Common myeloid progenitor, CD34-positive (primary cell): ENCODE results near the gene DAPK1.

Source experiments
- CTCF ChIA-PET: fragments of 350-600 bp; sonication (Branson Sonifier 250); formaldehyde crosslinking; loops from one replicate; lab custom pipeline; 2021; ENCODE audit warnings: antibody characterized with exemption; lab: Charles Lee
- POLR2A ChIA-PET: fragments of 350-600 bp; sonication (Branson Sonifier 250); formaldehyde crosslinking; loops from one replicate; lab custom pipeline; 2021; ENCODE audit warnings: antibody characterized with exemption; lab: Charles Lee
- DNase-seq, 3 donors: peaks; one replicate each; pipeline versions ENCODE4 v3.0.0 to v3.0.0-alpha.2; 2013
- H3K27ac ChIP-seq, 2 experiments: 1 replicate in 1 of 2; 2 replicates in 1 of 2; pipeline ENCODE4 v1.7.0; 2013; ENCODE audit warnings: inconsistent platforms in 2 of 2, low read length in 2 of 2, mild to moderate bottlenecking in 2 of 2, low read depth in 1 of 2, moderate library complexity in 1 of 2; ENCODE audit not compliant: severe bottlenecking in 2 of 2, insufficient read depth in 1 of 2, poor library complexity in 1 of 2
- H3K27me3 ChIP-seq, 5 experiments: replicated peaks in 2 of 5; 1 replicate in 3 of 5; 2 replicates in 2 of 5; pipeline versions ENCODE4 v1.6.1 to v1.7.0; 2013; ENCODE audit warnings: low read length in 4 of 5, mild to moderate bottlenecking in 2 of 5, moderate library complexity in 2 of 5, inconsistent platforms in 1 of 5; ENCODE audit not compliant: insufficient read depth in 5 of 5, control insufficient read depth in 4 of 5
- H3K36me3 ChIP-seq, 4 experiments: 1 replicate in 2 of 4; 2 replicates in 2 of 4; pipeline versions ENCODE4 v1.6.1 to v1.7.0; 2013; ENCODE audit warnings: low read length in 3 of 4, control low read depth in 1 of 4, mild to moderate bottlenecking in 1 of 4; ENCODE audit not compliant: control insufficient read depth in 4 of 4, insufficient read depth in 4 of 4
- H3K4me1 ChIP-seq, 4 experiments: 1 replicate in 3 of 4; 2 replicates in 1 of 4; pipeline versions ENCODE4 v1.6.1 to v1.7.1; 2013; ENCODE audit warnings: low read length in 3 of 4, mild to moderate bottlenecking in 3 of 4, control low read depth in 1 of 4, inconsistent platforms in 1 of 4, moderate library complexity in 1 of 4; ENCODE audit not compliant: control insufficient read depth in 4 of 4, insufficient read depth in 4 of 4; ENCODE audit errors: control extremely low read depth in 1 of 4
- H3K4me3 ChIP-seq, 7 experiments: 1 replicate in 4 of 7; 2 replicates in 3 of 7; pipeline versions ENCODE4 v1.5.1 to v1.7.0; 2013; ENCODE audit warnings: mild to moderate bottlenecking in 7 of 7, low read length in 6 of 7, moderate library complexity in 6 of 7, inconsistent platforms in 2 of 7, low read depth in 2 of 7, control low read depth in 1 of 7; ENCODE audit not compliant: insufficient read depth in 4 of 7, control insufficient read depth in 1 of 7; ENCODE audit errors: extremely low read depth in 1 of 7
- H3K9me3 ChIP-seq, 5 experiments: 1 replicate in 4 of 5; 2 replicates in 1 of 5; pipeline versions ENCODE4 v1.6.1 to v1.7.1; 2013; ENCODE audit warnings: low read length in 4 of 5, mild to moderate bottlenecking in 2 of 5, inconsistent platforms in 1 of 5, low read depth in 1 of 5, moderate library complexity in 1 of 5; ENCODE audit not compliant: control insufficient read depth in 4 of 5, insufficient read depth in 2 of 5; ENCODE audit errors: control extremely low read depth in 1 of 5
- WGBS: methylation state at CpG from one replicate; pipeline ENCODE4 v1.1.5; 2013; ENCODE audit not compliant: insufficient coverage; 5-methylcytosine and 5-hydroxymethylcytosine counted together

Gene DAPK1

GRCh38 chr9:87528969-87529368 lies 31.3 kb downstream of the DAPK1 start:
- DNase-seq, result peak in 2 of 3 donors; percentile 53 to 67
- Histone ChIP-seq H3K27ac (no peak overlapping the region), H3K4me3 (no peak overlapping the region), H3K36me3 (peaks cover 4 to 27% (median 11%) of the 10 kb centered on the region in 4 experiments), H3K27me3 (no peaks in the 10 kb centered on the region), H3K4me1 (peaks cover 4 to 33% (median 25%) of the 10 kb centered on the region in 4 experiments), H3K9me3 (no peaks in the 10 kb centered on the region)
- ChIA-PET CTCF (interaction anchor here (1.2 to 1.5 kb wide), 4 partner anchors 9 to 49 kb away, joined by 3 to 6 read pairs (median 3); no protein-coding TSS in a partner anchor), POLR2A (interaction anchor here (0.7 kb wide), 1 partner anchor 85 kb away, joined by 3 read pairs; no protein-coding TSS in a partner anchor)
- WGBS, result 57% methylated on average over 4 of the region's 6 CpGs

- peak in 2 of 3 donors; percentile 52 to 63 for DNase-seq
- ChIA-PET POLR2A (interaction anchor here (0.6 to 1.2 kb wide), 3 partner anchors 9 to 93 kb away, joined by 3 to 4 read pairs (median 3); no protein-coding TSS in a partner anchor), CTCF (interaction anchor here (1.2 to 1.5 kb wide), 5 partner anchors 8 to 49 kb away, joined by 3 to 6 read pairs (median 3); partner anchors contain the start of gene DAPK1)
- Histone ChIP-seq H3K4me3 (peak overlapping the region in 1 of 7 experiments; percentile 19), H3K27me3 (no peaks in the 10 kb centered on the region), H3K9me3 (no peaks in the 10 kb centered on the region), H3K4me1 (peaks cover 4 to 31% (median 25%) of the 10 kb centered on the region in 4 experiments), H3K36me3 (peaks cover 2 to 23% (median 12%) of the 10 kb centered on the region in 4 experiments), H3K27ac (no peak overlapping the region)
- WGBS, result 30% methylated on average over 4 of the region's 7 CpGs
Observed at GRCh38 chr9:87529671-87530070, 32.0 kb downstream of the DAPK1 start.

- no peaks in the 10 kb centered on the region for H3K27me3 ChIP-seq
- H3K4me1 ChIP-seq, result peaks cover 4 to 39% (median 26%) of the 10 kb centered on the region in 4 experiments
- H3K9me3 ChIP-seq, result no peaks in the 10 kb centered on the region
- ChIA-PET CTCF (interaction anchor here (1.1 to 1.5 kb wide), 5 partner anchors 10 to 33 kb away, joined by 3 to 7 read pairs (median 6); partner anchors contain the start of gene DAPK1), POLR2A (interaction anchor here (1.2 kb wide), 1 partner anchor 10 kb away, joined by 3 read pairs; no protein-coding TSS in a partner anchor)
- 88% methylated on average over 1 of the region's 4 CpGs for WGBS
- DNase-seq, result no peak
- H3K36me3 ChIP-seq, result peaks cover 2 to 15% (median 8%) of the 10 kb centered on the region in 4 experiments
- peak overlapping the region in 1 of 7 experiments; percentile 16 for H3K4me3 ChIP-seq
- H3K27ac ChIP-seq, result no peak overlapping the region
Observed at GRCh38 chr9:87530716-87531115, 33.0 kb downstream of the DAPK1 start.

- H3K36me3 ChIP-seq, result peaks cover 2 to 13% (median 7%) of the 10 kb centered on the region in 4 experiments
- no peaks in the 10 kb centered on the region for H3K9me3 ChIP-seq
- H3K27me3 ChIP-seq, result no peaks in the 10 kb centered on the region
- no peak overlapping the region for H3K4me3 ChIP-seq
- no peak overlapping the region for H3K27ac ChIP-seq
- DNase-seq, result no peak
- H3K4me1 ChIP-seq, result peaks cover 9 to 48% (median 33%) of the 10 kb centered on the region in 4 experiments
- 95% methylated on average over 3 of the region's 3 CpGs for WGBS
- ChIA-PET POLR2A (no interaction called here), CTCF (interaction anchor here (1.1 to 1.4 kb wide), 3 partner anchors 13 to 24 kb away, joined by 3 to 7 read pairs (median 3); no protein-coding TSS in a partner anchor)
Observed at GRCh38 chr9:87531370-87532295, 34.0 kb downstream of the DAPK1 start.

GRCh38 chr9:87533271-87533670 lies 35.6 kb downstream of the DAPK1 start:
- H3K4me1 ChIP-seq, result peaks cover 9 to 48% (median 34%) of the 10 kb centered on the region in 4 experiments

GRCh38 chr9:87534036-87534435 lies 36.4 kb downstream of the DAPK1 start:
- Histone ChIP-seq H3K4me1 (peaks cover 9 to 44% (median 31%) of the 10 kb centered on the region in 4 experiments), H3K36me3 (peaks cover 0 to 12% (median 2%) of the 10 kb centered on the region in 4 experiments), H3K9me3 (no peaks in the 10 kb centered on the region), H3K27me3 (no peaks in the 10 kb centered on the region), H3K4me3 (no peak overlapping the region), H3K27ac (no peak overlapping the region)
- no CpG with 5 or more reads among the region's 4 CpGs for WGBS
- CTCF ChIA-PET, result no interaction called here
- no peak for DNase-seq
- POLR2A ChIA-PET, result no interaction called here

More at GRCh38 chr9:87533271-87533670, 35.6 kb downstream of the DAPK1 start:
- Histone ChIP-seq H3K27me3 (no peaks in the 10 kb centered on the region), H3K36me3 (peaks cover 0 to 10% (median 3%) of the 10 kb centered on the region in 4 experiments), H3K9me3 (no peaks in the 10 kb centered on the region), H3K27ac (no peak overlapping the region), H3K4me3 (no peak overlapping the region)
- 83% methylated on average over 2 of the region's 2 CpGs for WGBS
- ChIA-PET CTCF (no interaction called here), POLR2A (no interaction called here)
- DNase-seq, result no peak
